ENCODE data around the gene PKIG.

The PKIG gene

DNA sequence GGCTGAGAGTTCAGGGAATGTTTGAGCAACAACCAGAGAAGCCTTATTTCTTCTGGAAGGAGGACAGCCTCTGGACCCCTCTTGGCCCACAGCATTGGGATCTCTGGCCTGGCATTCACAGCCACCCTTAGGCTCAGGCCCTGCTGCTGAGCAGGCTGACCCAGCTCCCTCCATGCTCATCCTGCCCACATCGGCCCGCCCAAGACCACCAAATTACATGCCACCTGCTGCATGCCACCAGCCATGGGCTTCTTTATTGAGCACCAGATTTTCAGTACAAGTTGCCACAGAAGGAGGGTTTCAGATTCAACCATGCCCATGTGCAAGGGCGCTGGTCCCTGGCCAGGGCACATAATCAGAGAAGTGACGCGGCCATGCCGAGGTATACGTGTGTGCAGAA, 36.9 kb downstream of the PKIG start:
- no peak for DNase-seq (ENCODE audit: low read depth)

DNA sequence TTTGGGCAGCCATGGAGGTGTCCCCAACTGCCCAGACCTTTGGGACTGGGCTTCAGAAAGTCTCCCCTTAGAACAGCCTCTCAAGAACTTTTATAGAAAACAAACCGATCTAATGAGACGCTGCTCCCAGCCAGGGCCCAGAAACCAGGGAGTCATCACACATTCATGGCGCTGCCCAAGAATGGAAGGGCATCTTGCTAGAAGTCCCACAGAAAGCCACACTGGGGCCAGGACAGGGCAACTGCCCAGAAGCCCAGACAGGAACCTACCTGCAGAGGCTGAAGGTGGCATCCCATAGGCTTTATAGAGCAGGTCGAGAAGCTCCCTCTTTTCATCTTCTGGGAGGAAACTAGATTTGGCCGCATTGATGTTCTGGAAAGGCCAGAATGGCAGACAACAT, 37.7 kb downstream of the PKIG start:
- DNase-seq (ENCODE audit: low read depth): no peak

DNA sequence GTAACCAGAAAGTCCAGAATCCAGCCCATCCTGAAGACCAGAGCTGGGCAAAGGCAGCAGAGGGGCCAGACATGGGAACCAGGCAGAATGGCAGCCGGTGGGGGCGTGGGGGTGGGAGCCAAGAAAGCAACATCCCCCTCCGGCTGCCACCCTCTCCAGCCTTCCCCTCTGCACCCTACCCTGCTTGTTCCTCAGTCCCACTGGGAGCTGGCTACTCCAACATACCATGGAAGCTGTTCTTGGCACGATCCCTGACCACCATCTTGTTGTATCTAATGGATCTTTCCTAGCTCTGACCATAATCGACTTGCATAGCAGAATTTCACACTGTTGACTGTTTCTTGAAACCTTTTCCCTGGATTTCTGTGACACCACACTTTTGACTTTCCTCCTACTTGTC, 38.9 kb downstream of the PKIG start:
- DNase-seq (ENCODE audit: low read depth): no peak

DNA sequence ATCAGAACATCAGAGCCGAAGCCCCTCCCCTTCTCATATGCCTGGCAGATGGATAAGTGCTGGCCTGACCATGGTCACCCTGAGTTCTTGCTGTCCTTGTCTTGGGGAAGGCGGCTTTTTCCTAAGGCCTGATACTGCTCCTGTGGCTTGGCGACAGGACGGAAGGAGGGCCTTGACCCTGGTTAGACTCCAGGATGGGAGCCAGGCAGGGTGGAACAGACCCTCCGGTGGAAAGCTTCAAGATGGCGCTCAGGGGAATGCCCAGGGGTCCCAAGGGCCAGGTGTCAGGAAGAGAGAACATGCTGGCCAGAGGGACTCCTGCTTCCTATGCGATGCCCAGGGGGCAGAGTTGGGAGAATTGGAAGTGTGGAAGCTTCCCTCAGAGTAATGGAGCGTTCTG, 39.6 kb downstream of the PKIG start:
- no peak for DNase-seq (ENCODE audit: low read depth)

DNA sequence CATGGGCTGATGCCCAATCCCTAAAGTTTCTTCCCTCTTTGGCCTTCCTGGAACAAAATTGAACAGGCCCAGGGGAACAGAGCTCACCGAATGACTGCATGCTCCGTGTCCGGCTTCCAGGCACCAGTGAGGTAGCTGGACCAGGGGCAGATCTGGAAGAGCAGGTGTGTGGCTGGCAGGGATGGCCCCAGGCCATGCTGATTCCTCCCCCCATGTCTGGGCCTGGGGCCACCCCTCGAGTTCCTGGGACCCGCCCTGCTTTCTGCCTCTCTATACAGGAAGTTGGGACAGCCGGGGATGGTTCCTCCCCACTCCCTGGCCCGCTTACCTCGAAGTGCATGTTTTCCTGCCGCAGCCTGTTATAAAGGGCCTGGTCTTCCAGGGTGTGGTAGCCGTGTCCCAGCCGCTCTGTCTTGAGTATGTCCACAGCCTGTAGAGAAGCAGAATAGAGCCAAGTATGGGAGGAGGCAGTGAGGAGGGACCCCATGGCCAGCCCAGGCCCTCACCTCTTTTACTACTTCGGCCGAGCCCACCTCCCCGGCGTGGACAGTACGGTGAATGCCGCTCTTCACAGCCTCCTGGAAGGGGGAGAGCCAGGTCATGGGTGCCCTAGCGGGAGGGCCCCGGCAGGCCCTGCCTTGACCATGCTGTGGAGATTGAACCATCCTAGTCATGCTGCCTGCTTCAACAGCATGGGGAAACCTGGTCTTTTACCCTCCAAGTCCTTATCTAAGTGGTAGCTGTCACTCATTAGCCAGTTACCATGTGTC, 40.3 kb downstream of the PKIG start:
- no peak for DNase-seq (ENCODE audit: low read depth)

DNA sequence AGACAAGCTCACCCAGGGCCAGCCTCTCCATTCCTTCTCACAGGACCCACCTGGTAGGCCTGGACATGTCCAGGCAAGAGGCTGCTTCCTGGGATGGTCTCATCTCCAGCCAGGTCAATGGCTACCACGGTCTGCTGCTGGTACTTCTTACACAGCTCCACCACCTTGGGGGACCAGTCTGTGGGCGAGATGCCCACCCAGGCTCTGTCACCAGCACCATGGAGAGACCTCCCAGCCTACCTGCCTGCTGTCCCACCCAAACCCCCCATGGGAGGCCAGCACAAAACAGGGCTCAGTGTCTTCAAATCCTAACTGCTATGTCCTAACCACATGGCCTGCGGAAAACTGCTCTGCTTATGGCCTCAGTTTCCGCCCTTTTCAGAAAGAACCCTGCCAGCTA, 41.8 kb downstream of the PKIG start:
- DNase-seq (ENCODE audit: low read depth): no peak

DNA sequence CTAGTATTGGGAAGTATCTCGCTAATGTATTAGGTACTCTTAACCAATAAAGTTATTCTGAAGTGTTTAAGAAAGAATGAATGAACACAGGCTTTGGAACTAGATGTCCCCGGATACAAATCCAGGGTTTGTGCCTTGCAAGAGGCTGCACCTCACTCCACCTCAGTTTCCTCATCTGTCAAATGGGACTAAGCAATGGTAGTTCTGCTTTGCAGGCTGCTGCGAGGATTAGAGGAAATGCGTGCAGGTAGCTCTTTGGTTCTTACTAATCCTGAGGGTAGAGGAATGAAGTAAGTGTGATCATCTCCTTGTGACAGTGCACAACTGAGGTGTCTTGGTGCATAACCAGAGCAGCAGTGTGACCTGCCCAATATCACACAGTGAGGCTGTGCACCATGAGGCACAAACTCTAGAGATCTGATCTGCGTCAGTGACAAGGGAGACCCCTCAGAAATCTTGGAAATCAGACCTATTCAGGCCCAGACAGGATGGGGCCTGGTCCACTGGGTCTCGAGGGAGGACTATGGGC, 42.4 kb downstream of the PKIG start:
- DNase-seq (ENCODE audit: low read depth): no peak

DNA sequence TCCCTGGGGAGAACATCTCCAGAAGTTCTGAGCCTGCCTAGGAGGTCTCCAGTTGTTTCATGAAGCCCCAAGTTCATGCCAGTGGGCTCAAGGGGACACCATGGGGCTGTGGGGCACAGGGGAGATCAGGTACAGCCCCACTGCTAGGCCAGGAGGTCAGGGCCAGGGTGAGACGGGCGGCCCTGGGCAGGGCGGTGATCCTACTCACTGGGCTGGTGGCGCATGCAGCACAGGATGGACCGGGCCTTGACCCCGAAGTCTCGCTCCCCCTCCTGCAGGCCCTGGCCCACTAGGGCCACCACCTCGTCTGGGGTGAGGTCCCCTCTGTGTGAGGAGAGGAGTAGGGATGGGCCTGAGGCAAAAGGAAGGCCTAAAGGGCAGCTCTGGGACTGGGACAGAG, 43.0 kb downstream of the PKIG start:
- no peak for DNase-seq (ENCODE audit: low read depth)

DNA sequence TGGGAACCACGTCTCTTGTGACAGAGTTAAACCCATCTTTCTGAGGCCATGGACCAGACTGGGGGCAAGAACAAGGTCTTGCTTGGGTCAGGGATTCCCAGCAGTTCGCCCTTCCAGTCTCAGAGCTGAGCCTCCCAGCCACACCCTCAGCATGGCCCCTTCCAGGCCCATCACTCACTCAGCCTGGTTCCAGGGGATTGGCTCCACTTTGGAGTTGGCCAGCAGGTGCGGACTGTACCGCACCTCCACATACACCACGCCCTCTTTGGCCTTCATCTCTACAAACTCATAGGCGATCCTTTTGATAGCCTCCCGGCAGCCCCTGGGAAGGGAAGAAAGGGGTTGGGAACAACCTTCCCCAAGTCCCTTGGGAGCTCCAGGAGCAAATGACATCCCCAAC, 43.9 kb downstream of the PKIG start:
- no peak for DNase-seq (ENCODE audit: low read depth)

DNA sequence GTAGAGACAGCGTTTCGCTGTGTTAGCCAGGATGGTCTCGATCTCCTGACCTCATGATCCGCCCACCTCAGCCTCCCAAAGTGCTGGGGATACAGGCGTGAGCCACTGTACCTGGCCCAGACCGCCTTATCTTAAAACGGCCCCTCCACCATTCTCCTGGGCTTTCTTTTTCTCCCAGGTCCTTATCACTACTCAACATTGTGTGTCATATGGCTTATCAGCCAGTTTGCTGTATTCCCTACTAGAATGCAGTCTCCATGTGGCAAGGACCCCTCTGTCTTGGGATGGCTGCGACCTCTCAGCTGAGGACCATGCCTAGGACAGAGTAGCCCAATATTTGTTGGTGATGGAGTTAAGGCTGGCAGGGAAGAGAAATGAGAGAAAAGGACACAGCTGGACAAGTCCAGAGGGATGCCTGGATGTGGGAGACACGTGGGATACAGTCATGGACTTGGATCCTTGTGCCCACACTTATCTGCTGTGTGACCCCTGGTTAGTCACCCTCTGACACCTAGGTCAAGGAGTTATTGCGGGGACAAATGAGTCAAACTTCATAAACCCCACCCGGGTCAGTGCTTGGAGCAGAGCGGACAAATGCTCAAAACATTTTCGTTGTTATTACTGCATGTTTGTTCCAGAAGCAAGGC, 45.1 kb downstream of the PKIG start:
- no peak for DNase-seq (ENCODE audit: low read depth)

DNA sequence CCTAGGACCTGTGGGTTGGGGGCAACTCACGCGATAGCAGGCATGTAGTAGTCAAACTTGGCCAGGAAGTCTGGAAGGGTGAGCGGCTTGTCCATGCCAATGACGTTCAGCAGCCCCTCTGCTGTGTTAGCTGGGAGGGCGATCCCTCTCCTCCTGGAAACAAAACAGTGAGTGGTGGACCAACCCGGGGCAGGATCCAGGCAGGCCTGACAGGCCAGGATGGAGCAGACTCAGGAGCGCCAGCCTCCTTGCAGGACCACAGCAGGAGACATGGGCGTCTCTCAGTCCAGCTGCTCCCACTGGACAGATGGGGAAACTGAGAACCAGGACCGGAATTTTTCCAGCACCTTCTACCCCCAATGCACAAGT, 46.6 kb downstream of the PKIG start:
- no peak for DNase-seq (ENCODE audit: low read depth)

DNA sequence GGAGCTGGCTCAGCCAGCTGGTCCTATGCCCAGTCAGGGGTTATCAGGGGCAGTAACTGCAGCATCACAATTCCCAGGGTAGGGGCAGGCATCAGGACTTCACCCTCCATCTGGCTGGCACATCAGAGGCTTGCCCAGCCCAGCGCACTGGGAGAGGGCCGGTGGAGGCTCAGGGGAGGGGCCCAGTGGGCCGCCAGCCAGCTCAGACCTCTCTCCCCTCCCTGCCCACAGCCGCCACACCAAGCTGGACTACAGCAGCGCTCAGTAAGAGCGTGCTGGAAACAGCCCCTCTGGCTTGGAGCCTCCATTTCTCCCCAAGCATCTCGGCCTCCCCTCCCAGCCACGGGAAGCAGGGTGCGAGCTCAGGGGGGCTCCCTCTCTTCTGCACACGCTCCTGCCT, 47.2 kb downstream of the PKIG start:
- DNase-seq (ENCODE audit: low read depth): no peak

DNA sequence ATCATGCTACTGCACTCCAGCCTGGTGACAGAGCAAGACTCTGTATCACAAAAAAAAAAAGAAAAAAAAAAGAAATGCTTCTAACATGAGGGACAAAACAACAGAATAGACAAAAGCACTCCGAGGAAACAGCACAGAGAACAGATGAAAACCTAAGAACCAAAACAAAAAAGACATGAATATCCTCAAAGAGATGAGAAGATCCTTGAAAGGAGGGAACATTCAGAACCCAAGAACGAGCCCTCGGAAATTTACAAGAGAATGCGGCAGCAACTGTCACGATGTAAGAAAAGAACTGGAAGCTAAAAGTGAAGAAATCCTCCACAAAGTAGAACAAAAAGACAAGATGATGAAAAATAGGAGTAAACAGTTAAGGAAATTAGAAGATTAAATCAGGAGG, 47.9 kb downstream of the PKIG start:
- no peak for DNase-seq (ENCODE audit: low read depth)

DNA sequence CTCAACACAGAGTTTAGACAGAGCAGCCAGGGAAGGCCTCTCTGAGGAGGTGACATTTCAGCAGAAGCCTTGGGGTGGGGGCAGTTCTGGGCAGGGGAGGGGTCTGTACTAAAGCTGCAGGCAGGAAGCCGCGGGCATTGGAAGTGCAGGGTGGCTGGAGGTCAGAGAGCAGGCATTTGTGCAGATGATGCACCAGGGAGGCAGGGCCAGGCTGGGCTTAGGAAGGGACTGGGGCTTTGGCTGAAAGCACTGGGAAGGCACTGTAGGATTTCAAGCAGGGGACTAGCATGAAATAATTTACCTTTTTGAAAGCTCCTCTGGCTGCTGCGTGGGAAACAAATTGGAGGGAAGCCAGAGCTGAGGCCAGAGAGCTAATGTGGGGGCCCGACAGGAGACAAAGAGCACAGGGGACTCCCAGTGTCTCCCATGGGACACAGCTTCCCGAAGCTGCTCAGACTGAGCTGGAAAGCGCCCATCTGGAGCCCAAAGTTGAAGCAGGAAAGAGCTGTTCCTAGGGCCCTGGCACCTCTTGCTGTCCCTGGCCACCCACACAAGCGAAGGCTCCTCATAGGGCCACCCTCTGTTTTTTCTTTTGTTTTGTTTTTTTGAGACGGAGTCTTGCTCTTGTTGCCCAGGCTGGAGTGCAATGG, 49.8 kb downstream of the PKIG start:
- no peak for DNase-seq (ENCODE audit: low read depth)

DNA sequence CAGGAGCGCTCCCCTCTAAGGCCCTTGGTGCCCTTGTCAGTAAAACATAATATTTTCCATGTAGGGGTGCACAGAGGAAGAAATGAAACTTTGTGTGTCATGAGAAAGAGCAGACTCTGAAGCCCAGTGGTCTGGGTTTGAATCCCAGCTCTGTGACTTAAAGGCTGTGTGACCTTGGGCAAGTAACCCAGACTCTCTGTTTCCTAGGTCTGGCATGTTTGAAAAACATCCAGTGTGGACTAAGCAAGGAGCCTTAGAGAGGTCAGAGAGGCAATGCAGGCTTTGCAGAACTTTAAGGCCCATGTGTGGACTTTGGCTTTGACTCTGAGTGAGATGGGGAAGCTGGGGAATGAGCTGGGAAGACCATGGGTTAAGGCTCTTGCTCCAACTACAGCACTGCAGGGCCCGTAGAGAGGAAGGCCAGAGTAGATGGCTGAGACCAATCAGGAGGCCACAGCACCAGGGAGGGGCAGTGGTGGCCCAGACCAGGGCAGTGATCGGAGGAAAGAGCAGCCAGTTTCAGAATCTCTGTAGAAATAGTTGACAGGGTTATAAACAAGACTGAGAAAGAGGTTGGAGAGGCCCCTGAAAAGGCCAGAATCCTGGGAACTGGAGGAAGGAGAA, 50.9 kb downstream of the PKIG start:
- no peak for DNase-seq (ENCODE audit: low read depth)

DNA sequence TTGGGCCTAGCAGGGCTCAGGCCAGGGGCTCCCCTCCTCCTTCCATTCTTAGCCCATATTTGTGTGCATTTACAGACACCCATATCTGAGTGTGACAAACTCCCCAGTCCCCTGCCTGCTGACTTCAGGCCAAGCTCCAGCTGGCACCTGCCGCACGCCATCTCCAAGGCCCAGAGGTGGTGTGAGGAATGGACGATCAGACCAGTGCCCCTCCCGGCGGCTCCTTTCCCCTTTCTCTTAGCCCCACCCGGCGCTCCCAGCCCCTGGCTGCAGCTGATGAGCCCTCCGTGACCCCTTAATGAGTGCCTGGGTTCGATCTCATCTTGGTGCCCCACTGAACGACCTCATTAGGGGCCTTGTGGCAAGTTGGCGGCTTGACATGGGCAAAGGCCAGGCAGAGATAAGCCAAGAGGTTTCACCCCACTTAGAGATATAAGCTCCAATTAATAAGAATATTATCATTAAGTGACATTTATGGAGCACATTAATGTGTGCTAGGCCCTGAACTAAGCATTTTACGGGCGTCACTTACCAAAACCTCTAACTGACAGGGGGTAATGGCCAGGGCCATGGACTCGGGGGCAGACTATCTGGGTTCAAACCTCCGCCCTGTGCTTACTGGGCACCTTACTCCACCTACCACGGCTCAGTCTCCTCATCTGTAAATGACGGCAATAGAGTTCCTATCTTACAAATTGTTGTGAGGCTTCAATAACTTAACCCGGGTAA, 51.7 kb downstream of the PKIG start:
- no peak for DNase-seq (ENCODE audit: low read depth)

DNA sequence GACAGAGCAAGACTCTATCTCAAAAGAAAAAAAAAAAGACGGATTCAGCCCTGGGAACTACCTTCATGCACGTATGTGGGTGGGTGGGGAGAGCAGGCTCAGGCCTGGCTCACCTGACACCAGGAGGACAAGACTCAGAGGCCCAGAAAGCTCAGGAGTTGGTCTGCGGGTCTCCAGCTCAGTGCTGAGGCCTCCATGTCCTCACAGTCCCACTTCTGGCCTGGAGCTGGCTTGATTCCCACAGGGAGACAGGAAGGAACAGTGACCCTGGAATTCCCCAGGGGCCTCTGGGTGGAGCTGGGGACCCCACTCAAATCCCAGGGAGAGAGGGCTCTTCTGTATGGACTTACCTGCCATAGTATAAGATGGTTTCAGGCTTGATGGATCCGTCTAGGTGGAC, 53.5 kb downstream of the PKIG start:
- no peak for DNase-seq (ENCODE audit: low read depth)

DNA sequence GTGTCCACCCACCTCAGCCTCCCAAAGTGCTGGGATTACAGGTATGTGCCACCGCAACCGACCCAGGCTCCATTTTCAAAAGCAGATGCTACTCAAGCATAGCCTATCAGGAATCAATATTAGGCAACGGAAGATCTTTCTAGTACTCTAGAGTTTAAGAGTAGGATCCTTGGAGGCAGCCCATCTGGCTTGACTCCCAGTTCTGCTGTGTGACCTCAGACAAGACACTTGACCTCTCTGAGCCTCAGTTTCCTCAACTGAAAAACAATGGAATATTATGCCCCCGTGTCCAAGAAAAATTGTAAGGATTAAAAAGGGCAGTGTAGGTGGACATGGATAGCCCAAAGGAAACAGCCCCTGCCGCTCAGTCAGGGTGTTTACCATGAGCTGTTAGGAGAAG, 54.7 kb downstream of the PKIG start:
- no peak for DNase-seq (ENCODE audit: low read depth)

DNA sequence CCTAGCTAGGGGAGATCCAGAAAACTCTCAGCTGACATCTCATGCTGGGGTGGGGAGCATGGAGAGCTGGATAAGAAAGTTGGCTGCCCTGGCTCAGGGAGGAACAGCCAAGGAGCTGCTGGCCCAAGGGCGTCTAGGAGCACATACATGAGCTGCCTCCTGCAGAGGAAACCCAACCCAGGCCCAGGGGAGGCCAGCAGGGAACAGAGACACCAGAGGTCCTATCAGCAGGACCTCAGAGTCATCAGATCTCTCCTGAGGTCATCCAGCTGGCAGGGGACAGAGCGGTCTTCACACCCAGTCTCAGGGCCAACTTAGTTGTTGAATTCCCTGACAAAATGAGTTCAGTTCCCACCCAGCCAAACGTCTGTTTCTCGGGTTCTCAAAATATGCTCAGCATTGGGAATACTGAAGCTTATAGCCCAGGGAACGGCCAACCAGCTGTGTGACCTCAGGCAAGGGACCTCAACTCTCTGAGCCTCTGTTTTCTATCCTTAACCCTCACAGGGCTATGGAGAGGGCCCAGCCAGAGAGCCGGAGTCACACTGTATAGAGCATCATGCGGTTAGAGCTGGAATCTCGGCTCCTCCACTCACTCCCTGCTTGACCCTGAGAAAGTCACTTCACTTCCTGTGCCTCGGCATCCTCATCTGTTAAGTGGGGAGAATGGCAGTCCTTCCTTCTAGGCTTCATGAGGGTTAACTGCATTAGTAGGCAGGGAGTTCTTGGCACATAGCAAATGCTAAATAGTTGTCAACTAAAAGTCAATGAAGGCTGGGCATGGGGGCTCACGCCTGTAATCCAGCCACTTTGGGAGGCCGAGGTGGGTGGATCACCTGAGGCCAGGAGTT, 55.4 kb downstream of the PKIG start:
- no peak for DNase-seq (ENCODE audit: low read depth)

DNA sequence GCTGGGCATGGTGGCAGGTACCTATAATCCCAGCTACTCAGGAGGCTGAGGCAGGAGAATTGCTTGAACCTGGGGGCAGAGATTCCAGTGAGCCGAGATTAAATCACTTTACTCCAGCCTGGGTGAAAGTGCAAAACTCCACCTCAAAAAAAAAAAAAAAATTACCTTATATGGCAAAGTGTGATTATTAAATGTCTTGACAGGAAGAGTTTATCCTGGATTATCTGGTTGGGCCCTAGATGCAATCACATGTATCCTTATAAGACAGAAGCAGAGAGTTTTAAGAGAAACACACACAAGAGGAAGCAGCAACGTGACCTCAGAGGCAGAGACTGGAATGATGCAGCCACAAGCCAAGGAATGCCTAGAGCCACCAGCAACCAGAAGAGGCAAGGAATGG, 58.1 kb downstream of the PKIG start:
- no peak for DNase-seq (ENCODE audit: low read depth)

DNA sequence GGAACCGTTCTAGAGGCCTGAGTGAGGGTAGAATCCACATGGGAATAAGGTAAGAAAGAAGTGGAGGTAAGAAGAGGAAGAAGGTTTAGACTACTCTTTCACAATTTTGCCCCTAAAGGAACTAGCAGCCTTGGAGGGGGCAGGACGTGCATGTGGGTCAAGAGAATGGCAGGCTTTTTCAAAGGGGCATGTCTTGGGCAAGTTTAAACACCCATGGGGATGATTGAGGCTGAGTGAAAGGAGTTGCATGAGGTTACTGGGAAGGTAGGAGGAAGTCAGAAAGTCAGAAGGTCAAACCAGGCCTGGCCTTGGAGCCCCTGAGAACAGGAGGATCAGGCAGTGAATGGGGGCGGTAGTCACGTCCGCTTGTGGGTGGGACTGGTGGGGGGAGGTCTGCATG, 58.9 kb downstream of the PKIG start:
- no peak for DNase-seq (ENCODE audit: low read depth)

Data from non-pigmented ciliary epithelial cell (primary cell).